WTC11 (cell line): ENCODE measurements around the gene FAM228A. TPM values are rescaled to one million over a fixed set of nuclear protein-coding genes. Genes with fewer than 3 reads are reported as not detected.

Source experiments
- ATAC-seq: fragments of 200-7000 bp; cut with Tn5 transposase; 2 replicates; pipeline ENCODE4 v1.10.0; 2021; ENCODE audit warnings: mild to moderate bottlenecking, moderate library complexity
- CTCF ChIA-PET: fragments of 300-600 bp; sonication (Branson Sonifier 250); formaldehyde crosslinking; loops from one replicate; lab custom pipeline; 2021; ENCODE audit warnings: antibody characterized with exemption; lab: Charles Lee
- POLR2A ChIA-PET: fragments of 350-600 bp; sonication (Branson Sonifier 250); formaldehyde crosslinking; loops from one replicate; lab custom pipeline; 2021; ENCODE audit warnings: antibody characterized with exemption; lab: Charles Lee
- DNase-seq: peaks from one replicate; pipeline ENCODE4 v3.0.0; 2021; ENCODE audit warnings: low spot score
- H3K27ac Mint-ChIP-seq: 2 replicates; pipeline ENCODE4 v1.8.0; 2021; ENCODE audit warnings: mixed read lengths
- H3K27me3 Mint-ChIP-seq: 2 replicates; pipeline ENCODE4 v1.8.0; 2021; ENCODE audit warnings: low read depth, mild to moderate bottlenecking, moderate library complexity, mixed read lengths
- H3K36me3 Mint-ChIP-seq: 2 replicates; pipeline ENCODE4 v1.8.0; 2021; ENCODE audit warnings: mixed read lengths
- H3K4me1 Mint-ChIP-seq: 2 replicates; pipeline ENCODE4 v1.8.0; 2022; ENCODE audit warnings: mixed read lengths
- H3K4me3 Mint-ChIP-seq: 2 replicates; pipeline ENCODE4 v1.8.0; 2021; ENCODE audit warnings: mild to moderate bottlenecking, moderate library complexity, mixed read lengths
- H3K9me3 Mint-ChIP-seq: 2 replicates; pipeline ENCODE4 v1.8.0; 2021; ENCODE audit warnings: mixed read lengths
- ATF3 ChIP-seq: sonication (generic); formaldehyde crosslinking; conservative IDR thresholded peaks from 2 replicates; pipeline ENCODE4 v1.8.1; 2022; ENCODE audit warnings: mild to moderate bottlenecking, missing genetic modification reagents
- CBFB ChIP-seq: sonication (generic); formaldehyde crosslinking; IDR thresholded peaks from 2 replicates; pipeline ENCODE4 v1.8.1; 2022; ENCODE audit warnings: mild to moderate bottlenecking, low read depth, missing genetic modification reagents
- CTCF ChIP-seq: fragments of 200-600 bp; IDR thresholded peaks from 2 replicates; pipeline ENCODE4 v1.8.0; 2022; ENCODE audit warnings: antibody characterized with exemption
- GRHL2 ChIP-seq: fragments of 250-450 bp; sonication (Bioruptor Pico); IDR thresholded peaks from 2 replicates; pipeline ENCODE4 v1.8.0; 2022; ENCODE audit warnings: mild to moderate bottlenecking, moderate library complexity; ENCODE audit not compliant: insufficient replicate concordance, severe bottlenecking
- GTF2I ChIP-seq: fragments of 250-450 bp; sonication (Bioruptor Pico); conservative IDR thresholded peaks from 2 replicates; pipeline ENCODE4 v1.4.0; 2021; ENCODE audit warnings: mild to moderate bottlenecking
- HMGA2 ChIP-seq: fragments of 250-450 bp; sonication (Bioruptor Pico); IDR thresholded peaks from 2 replicates; pipeline ENCODE4 v1.4.0; 2021; ENCODE audit warnings: mild to moderate bottlenecking, moderate library complexity
- MXD4 ChIP-seq: fragments of 250-450 bp; sonication (Bioruptor Pico); IDR thresholded peaks from 2 replicates; pipeline ENCODE4 v1.8.0; 2021; ENCODE audit warnings: mild to moderate bottlenecking, moderate library complexity, borderline replicate concordance
- NFE2L1 ChIP-seq: sonication (generic); formaldehyde crosslinking; IDR thresholded peaks from 2 replicates; pipeline ENCODE4 v1.8.1; 2023; ENCODE audit warnings: missing genetic modification reagents
- NR2C2 ChIP-seq: sonication (generic); formaldehyde crosslinking; IDR thresholded peaks from 2 replicates; pipeline ENCODE4 v1.8.0; 2022; ENCODE audit warnings: mild to moderate bottlenecking, missing genetic modification reagents
- SMAD3 ChIP-seq: sonication (generic); formaldehyde crosslinking; IDR thresholded peaks from 2 replicates; pipeline ENCODE4 v1.8.0; 2022; ENCODE audit warnings: missing genetic modification reagents, mild to moderate bottlenecking, borderline replicate concordance
- TEAD4 ChIP-seq: sonication (generic); formaldehyde crosslinking; IDR thresholded peaks from 2 replicates; pipeline ENCODE4 v1.8.0; 2022; ENCODE audit warnings: mild to moderate bottlenecking, missing genetic modification reagents
- TP53 ChIP-seq: sonication (generic); formaldehyde crosslinking; IDR thresholded peaks from 2 replicates; pipeline ENCODE4 v1.8.1; 2023; ENCODE audit warnings: mild to moderate bottlenecking, missing genetic modification reagents
- ZNF219 ChIP-seq: sonication (generic); formaldehyde crosslinking; IDR thresholded peaks from 2 replicates; pipeline ENCODE4 v1.8.0; 2023; ENCODE audit warnings: missing genetic modification reagents, mild to moderate bottlenecking, borderline replicate concordance
- ZNF232 ChIP-seq: sonication (generic); formaldehyde crosslinking; IDR thresholded peaks from 2 replicates; pipeline ENCODE4 v1.8.0; 2022; ENCODE audit warnings: mild to moderate bottlenecking, missing genetic modification reagents
- total RNA-seq: library from RNA; stranded (reverse); gene quantifications from 3 replicates; pipeline ENCODE4 v1.2.3, GENCODE V29; 2021
- TF ChIP-seq, protein P1 (sequence below): sonication (generic); formaldehyde crosslinking; IDR thresholded peaks from 2 replicates; pipeline ENCODE4 v1.8.0; 2022; ENCODE audit warnings: mild to moderate bottlenecking, missing genetic modification reagents
- TF ChIP-seq, protein P2 (sequence below): sonication (generic); formaldehyde crosslinking; IDR thresholded peaks from 2 replicates; pipeline ENCODE4 v1.8.1; 2023; ENCODE audit warnings: mild to moderate bottlenecking, moderate library complexity, missing genetic modification reagents
- TF ChIP-seq, protein P3 (sequence below): sonication (generic); formaldehyde crosslinking; IDR thresholded peaks from 2 replicates; pipeline ENCODE4 v1.8.1; 2023; ENCODE audit warnings: mild to moderate bottlenecking, missing genetic modification reagents, borderline replicate concordance
- TF ChIP-seq, protein P4 (sequence below): sonication (generic); formaldehyde crosslinking; IDR thresholded peaks from 2 replicates; pipeline ENCODE4 v1.8.1; 2022; ENCODE audit warnings: mild to moderate bottlenecking, moderate library complexity, missing genetic modification reagents
- TF ChIP-seq, protein P5 (sequence below): sonication (generic); formaldehyde crosslinking; IDR thresholded peaks from 2 replicates; pipeline ENCODE4 v1.8.0; 2022; ENCODE audit warnings: missing genetic modification reagents
- TF ChIP-seq, protein P6 (sequence below): sonication (generic); formaldehyde crosslinking; IDR thresholded peaks from 2 replicates; pipeline ENCODE4 v1.8.1; 2022; ENCODE audit warnings: missing genetic modification reagents, borderline replicate concordance
- TF ChIP-seq, protein P7 (sequence below): sonication (generic); formaldehyde crosslinking; IDR thresholded peaks from 2 replicates; pipeline ENCODE4 v1.8.0; 2022; ENCODE audit warnings: mild to moderate bottlenecking, missing genetic modification reagents

The FAM228A gene
- total RNA-seq, 1 experiment from 2014 or later = 0.09 TPM

- ChIA-PET POLR2A (no interaction called here), CTCF (interaction anchor here (1.2 kb wide), 1 partner anchor 92 kb away, joined by 4 read pairs; the partner anchor contains the start of gene TP53I3)
- no peaks in the 10 kb centered on the region for H3K9me3 Mint-ChIP-seq
- DNase-seq (no peak), ATAC-seq (no peak)
- H3K4me3 Mint-ChIP-seq = no peak overlapping the region
- H3K27ac Mint-ChIP-seq = no peak overlapping the region
- no peaks in the 10 kb centered on the region for H3K36me3 Mint-ChIP-seq
- TF ChIP-seq, protein P1, sequence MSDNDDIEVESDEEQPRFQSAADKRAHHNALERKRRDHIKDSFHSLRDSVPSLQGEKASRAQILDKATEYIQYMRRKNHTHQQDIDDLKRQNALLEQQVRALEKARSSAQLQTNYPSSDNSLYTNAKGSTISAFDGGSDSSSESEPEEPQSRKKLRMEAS = no peak
- TF ChIP-seq ATF3 = no peak
- TF ChIP-seq GTF2I (CRISPR knock-in tag) = no peak
- TF ChIP-seq, protein P2, sequence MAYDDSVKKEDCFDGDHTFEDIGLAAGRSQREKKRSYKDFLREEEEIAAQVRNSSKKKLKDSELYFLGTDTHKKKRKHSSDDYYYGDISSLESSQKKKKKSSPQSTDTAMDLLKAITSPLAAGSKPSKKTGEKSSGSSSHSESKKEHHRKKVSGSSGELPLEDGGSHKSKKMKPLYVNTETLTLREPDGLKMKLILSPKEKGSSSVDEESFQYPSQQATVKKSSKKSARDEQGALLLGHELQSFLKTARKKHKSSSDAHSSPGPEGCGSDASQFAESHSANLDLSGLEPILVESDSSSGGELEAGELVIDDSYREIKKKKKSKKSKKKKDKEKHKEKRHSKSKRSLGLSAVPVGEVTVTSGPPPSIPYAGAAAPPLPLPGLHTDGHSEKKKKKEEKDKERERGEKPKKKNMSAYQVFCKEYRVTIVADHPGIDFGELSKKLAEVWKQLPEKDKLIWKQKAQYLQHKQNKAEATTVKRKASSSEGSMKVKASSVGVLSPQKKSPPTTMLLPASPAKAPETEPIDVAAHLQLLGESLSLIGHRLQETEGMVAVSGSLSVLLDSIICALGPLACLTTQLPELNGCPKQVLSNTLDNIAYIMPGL (CRISPR knock-in tag) = no peak
- TF ChIP-seq, protein P3, sequence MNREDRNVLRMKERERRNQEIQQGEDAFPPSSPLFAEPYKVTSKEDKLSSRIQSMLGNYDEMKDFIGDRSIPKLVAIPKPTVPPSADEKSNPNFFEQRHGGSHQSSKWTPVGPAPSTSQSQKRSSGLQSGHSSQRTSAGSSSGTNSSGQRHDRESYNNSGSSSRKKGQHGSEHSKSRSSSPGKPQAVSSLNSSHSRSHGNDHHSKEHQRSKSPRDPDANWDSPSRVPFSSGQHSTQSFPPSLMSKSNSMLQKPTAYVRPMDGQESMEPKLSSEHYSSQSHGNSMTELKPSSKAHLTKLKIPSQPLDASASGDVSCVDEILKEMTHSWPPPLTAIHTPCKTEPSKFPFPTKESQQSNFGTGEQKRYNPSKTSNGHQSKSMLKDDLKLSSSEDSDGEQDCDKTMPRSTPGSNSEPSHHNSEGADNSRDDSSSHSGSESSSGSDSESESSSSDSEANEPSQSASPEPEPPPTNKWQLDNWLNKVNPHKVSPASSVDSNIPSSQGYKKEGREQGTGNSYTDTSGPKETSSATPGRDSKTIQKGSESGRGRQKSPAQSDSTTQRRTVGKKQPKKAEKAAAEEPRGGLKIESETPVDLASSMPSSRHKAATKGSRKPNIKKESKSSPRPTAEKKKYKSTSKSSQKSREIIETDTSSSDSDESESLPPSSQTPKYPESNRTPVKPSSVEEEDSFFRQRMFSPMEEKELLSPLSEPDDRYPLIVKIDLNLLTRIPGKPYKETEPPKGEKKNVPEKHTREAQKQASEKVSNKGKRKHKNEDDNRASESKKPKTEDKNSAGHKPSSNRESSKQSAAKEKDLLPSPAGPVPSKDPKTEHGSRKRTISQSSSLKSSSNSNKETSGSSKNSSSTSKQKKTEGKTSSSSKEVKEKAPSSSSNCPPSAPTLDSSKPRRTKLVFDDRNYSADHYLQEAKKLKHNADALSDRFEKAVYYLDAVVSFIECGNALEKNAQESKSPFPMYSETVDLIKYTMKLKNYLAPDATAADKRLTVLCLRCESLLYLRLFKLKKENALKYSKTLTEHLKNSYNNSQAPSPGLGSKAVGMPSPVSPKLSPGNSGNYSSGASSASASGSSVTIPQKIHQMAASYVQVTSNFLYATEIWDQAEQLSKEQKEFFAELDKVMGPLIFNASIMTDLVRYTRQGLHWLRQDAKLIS (CRISPR knock-in tag) = no peak
- TF ChIP-seq GRHL2 (CRISPR knock-in tag) = no peak
- no peak for TF ChIP-seq ZNF232
- TF ChIP-seq CBFB (CRISPR knock-in tag) = no peak
- H3K27me3 Mint-ChIP-seq = no peaks in the 10 kb centered on the region
- no peaks in the 10 kb centered on the region for H3K4me1 Mint-ChIP-seq
Observed at GRCh38 chr2:24176326-24176725, 1.5 kb downstream of the FAM228A start.

GRCh38 chr2:24179683-24180082 lies 4.8 kb downstream of the FAM228A start:
- ChIA-PET POLR2A (no interaction called here), CTCF (no interaction called here)
- Mint-ChIP-seq H3K4me3 (no peak overlapping the region), H3K27me3 (no peaks in the 10 kb centered on the region; the same call in 1 of the 2 replicates), H3K27ac (no peak overlapping the region), H3K36me3 (no peaks in the 10 kb centered on the region), H3K4me1 (no peaks in the 10 kb centered on the region), H3K9me3 (no peaks in the 10 kb centered on the region)
- no peak for DNase-seq
- ATAC-seq = no peak
- TF ChIP-seq HMGA2 (CRISPR knock-in tag) (no peak), MXD4 (CRISPR knock-in tag) (no peak), NFE2L1 (CRISPR knock-in tag) (no peak), TP53 (CRISPR knock-in tag) (no peak), CTCF (no peak), SMAD3 (no peak), NR2C2 (CRISPR knock-in tag) (no peak), TEAD4 (CRISPR knock-in tag) (no peak), ZNF219 (no peak)
- TF ChIP-seq, protein P4, sequence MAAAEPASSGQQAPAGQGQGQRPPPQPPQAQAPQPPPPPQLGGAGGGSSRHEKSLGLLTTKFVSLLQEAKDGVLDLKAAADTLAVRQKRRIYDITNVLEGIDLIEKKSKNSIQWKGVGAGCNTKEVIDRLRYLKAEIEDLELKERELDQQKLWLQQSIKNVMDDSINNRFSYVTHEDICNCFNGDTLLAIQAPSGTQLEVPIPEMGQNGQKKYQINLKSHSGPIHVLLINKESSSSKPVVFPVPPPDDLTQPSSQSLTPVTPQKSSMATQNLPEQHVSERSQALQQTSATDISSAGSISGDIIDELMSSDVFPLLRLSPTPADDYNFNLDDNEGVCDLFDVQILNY (CRISPR knock-in tag) = no peak
- TF ChIP-seq, protein P5, sequence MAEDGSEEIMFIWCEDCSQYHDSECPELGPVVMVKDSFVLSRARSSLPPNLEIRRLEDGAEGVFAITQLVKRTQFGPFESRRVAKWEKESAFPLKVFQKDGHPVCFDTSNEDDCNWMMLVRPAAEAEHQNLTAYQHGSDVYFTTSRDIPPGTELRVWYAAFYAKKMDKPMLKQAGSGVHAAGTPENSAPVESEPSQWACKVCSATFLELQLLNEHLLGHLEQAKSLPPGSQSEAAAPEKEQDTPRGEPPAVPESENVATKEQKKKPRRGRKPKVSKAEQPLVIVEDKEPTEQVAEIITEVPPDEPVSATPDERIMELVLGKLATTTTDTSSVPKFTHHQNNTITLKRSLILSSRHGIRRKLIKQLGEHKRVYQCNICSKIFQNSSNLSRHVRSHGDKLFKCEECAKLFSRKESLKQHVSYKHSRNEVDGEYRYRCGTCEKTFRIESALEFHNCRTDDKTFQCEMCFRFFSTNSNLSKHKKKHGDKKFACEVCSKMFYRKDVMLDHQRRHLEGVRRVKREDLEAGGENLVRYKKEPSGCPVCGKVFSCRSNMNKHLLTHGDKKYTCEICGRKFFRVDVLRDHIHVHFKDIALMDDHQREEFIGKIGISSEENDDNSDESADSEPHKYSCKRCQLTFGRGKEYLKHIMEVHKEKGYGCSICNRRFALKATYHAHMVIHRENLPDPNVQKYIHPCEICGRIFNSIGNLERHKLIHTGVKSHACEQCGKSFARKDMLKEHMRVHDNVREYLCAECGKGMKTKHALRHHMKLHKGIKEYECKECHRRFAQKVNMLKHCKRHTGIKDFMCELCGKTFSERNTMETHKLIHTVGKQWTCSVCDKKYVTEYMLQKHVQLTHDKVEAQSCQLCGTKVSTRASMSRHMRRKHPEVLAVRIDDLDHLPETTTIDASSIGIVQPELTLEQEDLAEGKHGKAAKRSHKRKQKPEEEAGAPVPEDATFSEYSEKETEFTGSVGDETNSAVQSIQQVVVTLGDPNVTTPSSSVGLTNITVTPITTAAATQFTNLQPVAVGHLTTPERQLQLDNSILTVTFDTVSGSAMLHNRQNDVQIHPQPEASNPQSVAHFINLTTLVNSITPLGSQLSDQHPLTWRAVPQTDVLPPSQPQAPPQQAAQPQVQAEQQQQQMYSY (CRISPR knock-in tag) = no peak
- TF ChIP-seq, protein P6, sequence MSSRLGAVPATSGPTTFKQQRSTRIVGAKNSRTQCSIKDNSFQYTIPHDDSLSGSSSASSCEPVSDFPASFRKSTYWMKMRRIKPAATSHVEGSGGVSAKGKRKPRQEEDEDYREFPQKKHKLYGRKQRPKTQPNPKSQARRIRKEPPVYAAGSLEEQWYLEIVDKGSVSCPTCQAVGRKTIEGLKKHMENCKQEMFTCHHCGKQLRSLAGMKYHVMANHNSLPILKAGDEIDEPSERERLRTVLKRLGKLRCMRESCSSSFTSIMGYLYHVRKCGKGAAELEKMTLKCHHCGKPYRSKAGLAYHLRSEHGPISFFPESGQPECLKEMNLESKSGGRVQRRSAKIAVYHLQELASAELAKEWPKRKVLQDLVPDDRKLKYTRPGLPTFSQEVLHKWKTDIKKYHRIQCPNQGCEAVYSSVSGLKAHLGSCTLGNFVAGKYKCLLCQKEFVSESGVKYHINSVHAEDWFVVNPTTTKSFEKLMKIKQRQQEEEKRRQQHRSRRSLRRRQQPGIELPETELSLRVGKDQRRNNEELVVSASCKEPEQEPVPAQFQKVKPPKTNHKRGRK (CRISPR knock-in tag) = no peak
- TF ChIP-seq, protein P7, sequence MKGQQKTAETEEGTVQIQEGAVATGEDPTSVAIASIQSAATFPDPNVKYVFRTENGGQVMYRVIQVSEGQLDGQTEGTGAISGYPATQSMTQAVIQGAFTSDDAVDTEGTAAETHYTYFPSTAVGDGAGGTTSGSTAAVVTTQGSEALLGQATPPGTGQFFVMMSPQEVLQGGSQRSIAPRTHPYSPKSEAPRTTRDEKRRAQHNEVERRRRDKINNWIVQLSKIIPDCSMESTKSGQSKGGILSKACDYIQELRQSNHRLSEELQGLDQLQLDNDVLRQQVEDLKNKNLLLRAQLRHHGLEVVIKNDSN (CRISPR knock-in tag) = no peak
